ENCODE measurements around the gene AGMO.

The AGMO gene

DNA sequence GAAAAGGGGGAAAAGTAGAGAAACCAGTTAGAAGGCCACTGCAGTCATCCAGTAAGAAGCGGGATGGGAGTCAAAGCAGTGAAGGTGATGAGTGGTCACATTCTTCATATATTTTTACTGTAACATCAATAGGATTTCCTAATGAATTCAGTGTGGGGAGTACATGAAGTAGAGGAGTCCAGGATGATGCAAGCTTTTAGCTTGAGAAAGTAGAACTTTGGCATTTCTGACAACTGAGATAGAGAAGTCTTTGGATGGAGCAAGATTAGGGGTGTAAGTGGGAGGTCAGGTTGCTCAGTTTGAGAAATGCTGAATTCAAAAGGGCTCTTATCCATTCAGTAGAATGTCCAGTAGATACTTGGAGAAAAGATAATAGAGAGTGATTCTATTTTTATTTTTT, 395.2 kb downstream of the AGMO start:
- Histone ChIP-seq H3K4me3 (ENCODE audit: low read depth in 1 of 5, low read length in 5 of 5) (no peak overlapping the region), H3K36me3 (ENCODE audit: control insufficient read depth in 5 of 5, insufficient read depth in 5 of 5, low read length in 5 of 5) (no peaks in the 10 kb centered on the region), H3K9ac (ENCODE audit: low read length in 5 of 5) (no peak overlapping the region), H3K4me1 (ENCODE audit: control insufficient read depth in 5 of 5, insufficient read depth in 5 of 5, low read length in 5 of 5) (no peaks in the 10 kb centered on the region), H3K27me3 (ENCODE audit: control insufficient read depth in 5 of 5, insufficient read depth in 4 of 5, low read length in 5 of 5) (no peaks in the 10 kb centered on the region), H3K9me3 (ENCODE audit: control insufficient read depth in 5 of 5, low read length in 5 of 5) (peaks cover 0 to 2% (median 0%) of the 10 kb centered on the region in 5 donors), H3K27ac (ENCODE audit: low read depth, low read length) (no peak overlapping the region)

DNA sequence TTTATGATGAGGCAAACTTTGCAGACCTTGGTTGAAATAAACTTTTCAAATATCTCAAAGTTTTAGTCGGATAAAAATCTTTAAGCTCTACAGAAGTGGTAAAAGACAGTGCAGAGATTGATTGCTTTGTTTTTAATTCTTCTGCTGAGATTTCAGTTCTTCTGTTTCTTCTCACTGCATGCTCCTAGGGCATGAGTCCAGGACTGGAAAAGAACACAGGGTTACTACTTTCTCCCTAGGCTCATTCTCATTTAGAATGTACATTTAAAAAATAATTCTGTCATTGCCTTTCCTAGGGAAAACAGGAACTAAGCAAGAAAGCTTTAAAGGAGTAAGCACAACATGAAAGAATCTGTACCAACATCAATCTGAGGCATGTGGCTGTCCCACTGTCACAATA, 402.6 kb downstream of the AGMO start:
- Histone ChIP-seq H3K4me1 (ENCODE audit: control insufficient read depth in 5 of 5, insufficient read depth in 5 of 5, low read length in 5 of 5) (no peaks in the 10 kb centered on the region), H3K9me3 (ENCODE audit: control insufficient read depth in 5 of 5, low read length in 5 of 5) (peaks cover 0 to 7% (median 4%) of the 10 kb centered on the region in 5 donors), H3K27ac (ENCODE audit: low read depth, low read length) (no peak overlapping the region), H3K27me3 (ENCODE audit: control insufficient read depth in 5 of 5, insufficient read depth in 4 of 5, low read length in 5 of 5) (no peaks in the 10 kb centered on the region), H3K9ac (ENCODE audit: low read length in 5 of 5) (no peak overlapping the region), H3K36me3 (ENCODE audit: control insufficient read depth in 5 of 5, insufficient read depth in 5 of 5, low read length in 5 of 5) (no peaks in the 10 kb centered on the region), H3K4me3 (ENCODE audit: low read depth in 1 of 5, low read length in 5 of 5) (no peak overlapping the region)

DNA sequence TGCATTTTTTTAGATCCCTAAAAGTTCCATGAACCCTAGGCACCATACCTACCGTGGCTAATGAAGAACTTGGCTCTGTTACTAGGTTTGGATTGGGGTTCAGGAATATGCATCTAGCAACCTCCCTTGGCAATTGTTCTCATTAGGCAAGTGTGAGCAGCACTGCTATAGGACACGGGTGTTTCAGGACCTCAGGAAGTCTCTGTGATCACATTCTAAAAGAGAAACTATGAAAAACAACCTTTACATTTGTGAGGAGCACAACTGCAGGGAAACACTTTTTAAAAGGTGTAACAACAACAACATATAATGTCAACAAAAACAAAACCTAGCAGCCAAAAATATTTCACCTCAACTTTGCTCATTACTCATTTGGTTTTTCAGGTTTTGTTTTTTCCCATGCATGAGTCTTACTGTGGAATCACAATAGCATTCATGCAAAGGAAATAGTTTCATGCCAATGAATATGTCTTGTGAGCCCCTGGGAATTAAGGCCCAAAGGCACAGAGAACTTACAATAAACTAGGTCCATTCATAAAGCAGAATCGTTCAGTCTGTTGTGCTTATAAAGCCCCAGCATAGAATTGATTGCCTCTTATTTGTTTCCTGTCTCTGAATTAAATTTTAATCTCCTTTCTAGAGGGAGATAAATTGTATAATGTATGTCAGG, 403.5 kb downstream of the AGMO start:
- H3K9ac ChIP-seq (ENCODE audit: low read length in 5 of 5) = no peak overlapping the region
- H3K4me1 ChIP-seq (ENCODE audit: control insufficient read depth in 5 of 5, insufficient read depth in 5 of 5, low read length in 5 of 5) = no peaks in the 10 kb centered on the region
- no peak overlapping the region for H3K4me3 ChIP-seq (ENCODE audit: low read depth in 1 of 5, low read length in 5 of 5)
- H3K9me3 ChIP-seq (ENCODE audit: control insufficient read depth in 5 of 5, low read length in 5 of 5) = peaks cover 0 to 8% (median 4%) of the 10 kb centered on the region in 5 donors
- no peak overlapping the region for H3K27ac ChIP-seq (ENCODE audit: low read depth, low read length)
- H3K27me3 ChIP-seq (ENCODE audit: control insufficient read depth in 5 of 5, insufficient read depth in 4 of 5, low read length in 5 of 5) = no peaks in the 10 kb centered on the region
- H3K36me3 ChIP-seq (ENCODE audit: control insufficient read depth in 5 of 5, insufficient read depth in 5 of 5, low read length in 5 of 5) = no peaks in the 10 kb centered on the region

Data from subcutaneous abdominal adipose tissue (tissue), 5 donors.